ENCODE data around the gene NEURL1B.

DNA sequence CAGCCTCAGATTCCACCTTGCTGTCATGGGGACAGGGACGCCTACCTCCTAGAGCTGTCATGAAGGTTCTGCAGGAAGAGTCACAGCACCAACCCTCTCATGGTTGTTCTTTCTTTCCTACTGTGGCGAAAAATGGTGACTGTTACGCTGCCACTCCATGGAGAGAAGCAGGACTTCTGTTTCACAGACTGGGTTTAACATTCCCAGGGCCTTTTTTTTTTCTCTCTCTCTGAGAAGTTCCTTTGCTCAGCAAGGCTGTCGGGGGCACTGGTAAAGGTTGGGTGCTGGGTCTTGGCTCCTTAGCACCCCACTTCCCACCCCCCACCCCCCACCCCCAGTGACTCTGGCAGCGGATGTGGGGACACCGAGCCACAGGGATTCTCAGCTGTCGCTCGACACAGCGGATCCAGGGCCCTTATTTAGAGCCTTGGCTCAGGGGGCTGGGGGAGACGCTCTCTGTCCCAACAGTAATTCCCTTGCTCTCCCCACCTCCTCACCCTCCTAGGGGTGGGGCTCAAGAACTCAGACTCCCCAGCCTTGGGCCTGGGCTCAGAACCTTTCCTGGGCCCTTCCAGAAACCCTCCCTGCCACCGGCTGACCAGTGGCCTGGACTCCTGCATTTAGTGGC lies 95.6 kb downstream of the NEURL1B start:
- TF ChIP-seq, protein P1, sequence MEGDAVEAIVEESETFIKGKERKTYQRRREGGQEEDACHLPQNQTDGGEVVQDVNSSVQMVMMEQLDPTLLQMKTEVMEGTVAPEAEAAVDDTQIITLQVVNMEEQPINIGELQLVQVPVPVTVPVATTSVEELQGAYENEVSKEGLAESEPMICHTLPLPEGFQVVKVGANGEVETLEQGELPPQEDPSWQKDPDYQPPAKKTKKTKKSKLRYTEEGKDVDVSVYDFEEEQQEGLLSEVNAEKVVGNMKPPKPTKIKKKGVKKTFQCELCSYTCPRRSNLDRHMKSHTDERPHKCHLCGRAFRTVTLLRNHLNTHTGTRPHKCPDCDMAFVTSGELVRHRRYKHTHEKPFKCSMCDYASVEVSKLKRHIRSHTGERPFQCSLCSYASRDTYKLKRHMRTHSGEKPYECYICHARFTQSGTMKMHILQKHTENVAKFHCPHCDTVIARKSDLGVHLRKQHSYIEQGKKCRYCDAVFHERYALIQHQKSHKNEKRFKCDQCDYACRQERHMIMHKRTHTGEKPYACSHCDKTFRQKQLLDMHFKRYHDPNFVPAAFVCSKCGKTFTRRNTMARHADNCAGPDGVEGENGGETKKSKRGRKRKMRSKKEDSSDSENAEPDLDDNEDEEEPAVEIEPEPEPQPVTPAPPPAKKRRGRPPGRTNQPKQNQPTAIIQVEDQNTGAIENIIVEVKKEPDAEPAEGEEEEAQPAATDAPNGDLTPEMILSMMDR (conservative IDR thresholded peaks at IDR 0.05 in 1 of 2, IDR thresholded peaks at IDR 0.05 in 1 of 2; ENCODE audit: extremely low read depth in 1 of 2, insufficient read depth in 1 of 2, low read depth in 1 of 2, low read length in 2 of 2) = no peak
- TF ChIP-seq EZH2 (IDR thresholded peaks at IDR 0.05; ENCODE audit: borderline replicate concordance, low read length) = no peak
